HEK293 (cell line): ENCODE data around the gene SUOX.
A peak's percentile ranks its signal among the peaks of the same experiment; 100 is the strongest.

Experiments
- CTCF ChIA-PET: fragments of 350-600 bp; formaldehyde crosslinking; extraction: SDS; loops from one replicate; lab custom pipeline; 2021; ENCODE audit warnings: antibody characterized with exemption; lab: Yijun Ruan, JAX
- POLR2A ChIA-PET: fragments of 300-600 bp; formaldehyde crosslinking; extraction: SDS; loops from one replicate; lab custom pipeline; 2020; ENCODE audit warnings: antibody characterized with exemption, inconsistent platforms; lab: Yijun Ruan, JAX
- H3K27ac ChIP-seq: fragments of 200-500 bp; sonication (Bioruptor generic); 2 replicates; pipeline ENCODE4 v1.5.1; 2014; ENCODE audit warnings: low read depth, low read length, control low read depth, inconsistent platforms; ENCODE audit errors: extremely low read depth
- H3K36me3 ChIP-seq, 2 experiments: fragments of 200-500 bp in 1 of 2; sonication (Bioruptor generic) in 1 of 2; 1 replicate in 1 of 2; 2 replicates in 1 of 2; pipeline ENCODE4 v1.5.1; 2014 to 2017; ENCODE audit warnings: inconsistent platforms in 2 of 2, low read length in 2 of 2; ENCODE audit not compliant: control insufficient read depth in 2 of 2, insufficient read depth in 1 of 2
- H3K4me1 ChIP-seq: fragments of 200-500 bp; sonication (Bioruptor generic); 2 replicates; pipeline ENCODE4 v1.5.1; 2014; ENCODE audit warnings: mild to moderate bottlenecking, low read length, inconsistent platforms; ENCODE audit not compliant: control insufficient read depth, insufficient read depth
- H3K4me3 ChIP-seq: 2 replicates; pipeline ENCODE4 v1.5.1; 2011; ENCODE audit warnings: low read depth, mild to moderate bottlenecking, control low read depth, low read length, moderate library complexity
- H3K9me3 ChIP-seq: fragments of 200-500 bp; sonication (Bioruptor generic); 2 replicates; pipeline ENCODE4 v1.5.1; 2014; ENCODE audit warnings: low read depth, low read length, inconsistent platforms; ENCODE audit not compliant: control insufficient read depth, insufficient read depth
- MYNN ChIP-seq: fragments of 450-650 bp; formaldehyde crosslinking; IDR thresholded peaks from 2 replicates; pipeline ENCODE4 v1.5.1; 2016; ENCODE audit warnings: missing biosample characterization, missing genetic modification characterization, borderline replicate concordance
- PRDM10 ChIP-seq: fragments of 450-650 bp; formaldehyde crosslinking; IDR thresholded peaks from 2 replicates; pipeline ENCODE4 v1.5.1; 2016; ENCODE audit warnings: missing biosample characterization, missing genetic modification characterization
- SCRT1 ChIP-seq: fragments of 450-650 bp; formaldehyde crosslinking; IDR thresholded peaks from 2 replicates; pipeline ENCODE4 v1.5.1; 2016; ENCODE audit warnings: missing biosample characterization, missing genetic modification characterization, borderline replicate concordance
- SCRT2 ChIP-seq: fragments of 450-650 bp; formaldehyde crosslinking; IDR thresholded peaks from 2 replicates; pipeline ENCODE4 v1.5.1; 2016; ENCODE audit warnings: missing biosample characterization, missing genetic modification characterization
- ZBTB10 ChIP-seq: fragments of 450-650 bp; formaldehyde crosslinking; IDR thresholded peaks from 2 replicates; pipeline ENCODE4 v1.5.1; 2016; ENCODE audit warnings: missing biosample characterization, missing genetic modification characterization
- ZBTB17 ChIP-seq: fragments of 450-650 bp; formaldehyde crosslinking; IDR thresholded peaks from 2 replicates; pipeline ENCODE4 v1.5.1; 2016; ENCODE audit warnings: missing biosample characterization, missing genetic modification characterization
- ZFP3 ChIP-seq: fragments of 450-650 bp; formaldehyde crosslinking; IDR thresholded peaks from 2 replicates; pipeline ENCODE4 v1.5.1; 2016; ENCODE audit warnings: low read depth, missing biosample characterization, missing genetic modification characterization
- ZFP41 ChIP-seq: fragments of 450-650 bp; formaldehyde crosslinking; IDR thresholded peaks from 2 replicates; pipeline ENCODE4 v1.5.1; 2016; ENCODE audit warnings: missing biosample characterization, missing genetic modification characterization, borderline replicate concordance
- ZNF138 ChIP-seq: fragments of 450-650 bp; formaldehyde crosslinking; IDR thresholded peaks from 2 replicates; pipeline ENCODE4 v1.5.1; 2016; ENCODE audit warnings: missing biosample characterization, missing genetic modification characterization, borderline replicate concordance
- ZNF148 ChIP-seq: fragments of 450-650 bp; formaldehyde crosslinking; IDR thresholded peaks from 2 replicates; pipeline ENCODE4 v1.5.0; 2017; ENCODE audit warnings: missing biosample characterization, missing genetic modification characterization, borderline replicate concordance
- ZNF324 ChIP-seq: fragments of 450-650 bp; formaldehyde crosslinking; IDR thresholded peaks from 2 replicates; pipeline ENCODE4 v1.5.1; 2016; ENCODE audit warnings: missing biosample characterization, missing genetic modification characterization
- ZNF366 ChIP-seq: fragments of 450-650 bp; formaldehyde crosslinking; conservative IDR thresholded peaks from 2 replicates; pipeline ENCODE4 v1.5.1; 2016; ENCODE audit warnings: missing biosample characterization, missing genetic modification characterization
- ZNF394 ChIP-seq: fragments of 450-650 bp; formaldehyde crosslinking; IDR thresholded peaks from 2 replicates; pipeline ENCODE4 v1.5.1; 2016; ENCODE audit warnings: missing biosample characterization, missing genetic modification characterization, mild to moderate bottlenecking, moderate library complexity, borderline replicate concordance
- ZNF423 ChIP-seq: fragments of 450-650 bp; formaldehyde crosslinking; IDR thresholded peaks from 2 replicates; pipeline ENCODE4 v1.5.1; 2016; ENCODE audit warnings: missing biosample characterization, missing genetic modification characterization
- ZNF639 ChIP-seq: fragments of 450-650 bp; formaldehyde crosslinking; IDR thresholded peaks from 2 replicates; pipeline ENCODE4 v1.5.1; 2016; ENCODE audit warnings: missing biosample characterization, missing genetic modification characterization
- ZNF701 ChIP-seq: fragments of 450-650 bp; formaldehyde crosslinking; IDR thresholded peaks from 2 replicates; pipeline ENCODE4 v1.5.1; 2016; ENCODE audit warnings: missing biosample characterization, missing genetic modification characterization
- ZNF704 ChIP-seq: fragments of 450-650 bp; formaldehyde crosslinking; IDR thresholded peaks from 2 replicates; pipeline ENCODE4 v1.5.1; 2016; ENCODE audit warnings: missing biosample characterization, missing genetic modification characterization
- ZNF785 ChIP-seq: fragments of 450-650 bp; formaldehyde crosslinking; IDR thresholded peaks from 2 replicates; pipeline ENCODE4 v1.5.1; 2016; ENCODE audit warnings: missing biosample characterization, missing genetic modification characterization
- ZSCAN4 ChIP-seq: fragments of 450-650 bp; formaldehyde crosslinking; IDR thresholded peaks from 2 replicates; pipeline ENCODE4 v1.5.1; 2017; ENCODE audit warnings: missing biosample characterization, missing genetic modification characterization

Gene SUOX

GRCh38 chr12:55991110-55991509 lies 6.0 kb upstream of the SUOX start:
- ChIA-PET POLR2A (interaction anchor here (1.0 to 1.4 kb wide), 2 partner anchors 17 to 113 kb away, joined by 3 to 7 read pairs; partner anchors contain the start of genes PA2G4 and RAB5B), CTCF (interaction anchor here (0.6 to 2.4 kb wide), 10 partner anchors 17 to 252 kb away, joined by 3 to 11 read pairs (median 4); partner anchors contain the start of gene RAB5B)
- no peak overlapping the region for H3K27ac ChIP-seq
- no peak overlapping the region for H3K4me3 ChIP-seq
- no peaks in the 10 kb centered on the region for H3K9me3 ChIP-seq
- peaks cover 61 to 85% of the 10 kb centered on the region in 2 experiments for H3K36me3 ChIP-seq
- TF ChIP-seq ZNF394 (no peak), ZFP41 (tag by site-specific recombination) (no peak), ZNF704 (tag by site-specific recombination) (no peak), ZNF785 (tag by site-specific recombination) (no peak), ZSCAN4 (tag by site-specific recombination) (no peak), ZBTB17 (tag by site-specific recombination) (no peak), ZNF639 (tag by site-specific recombination) (no peak), ZNF701 (tag by site-specific recombination) (no peak), ZNF148 (tag by site-specific recombination) (no peak), ZFP3 (no peak), ZBTB10 (tag by site-specific recombination) (no peak), MYNN (tag by site-specific recombination) (no peak), ZNF324 (tag by site-specific recombination) (no peak), ZNF423 (tag by site-specific recombination) (no peak)
- no peaks in the 10 kb centered on the region for H3K4me1 ChIP-seq

- 0 out of 2 replicates have a peak, but pooled peaks have one; percentile 15 for TF ChIP-seq SCRT1 (tag by site-specific recombination)
- peak; percentile 43 for TF ChIP-seq ZNF366 (tag by site-specific recombination)
- TF ChIP-seq ZNF138 (tag by site-specific recombination), result no peak
- peak; percentile 56; the same call in 1 of the 2 replicates for TF ChIP-seq SCRT2 (tag by site-specific recombination)
- no peak for TF ChIP-seq ZNF423 (tag by site-specific recombination)
- TF ChIP-seq PRDM10 (tag by site-specific recombination), result peak; percentile 91
- TF ChIP-seq, all 188 proteins: peak for 4
- Histone ChIP-seq H3K4me3 (no peak overlapping the region), H3K27ac (no peak overlapping the region), H3K9me3 (no peaks in the 10 kb centered on the region), H3K4me1 (no peaks in the 10 kb centered on the region; the same call in 1 of the 2 replicates), H3K36me3 (peaks cover 45 to 69% of the 10 kb centered on the region in 2 experiments)
- POLR2A ChIA-PET, result interaction anchor here (0.9 to 1.0 kb wide), 2 partner anchors 9 to 19 kb away, joined by 3 to 4 read pairs; partner anchors contain the start of gene RAB5B
- CTCF ChIA-PET, result interaction anchor here (0.7 to 2.4 kb wide), 4 partner anchors 20 to 128 kb away, joined by 3 to 11 read pairs (median 4); partner anchors contain the start of gene RAB5B
These were observed 3.7 kb upstream of the SUOX start for GRCh38 chr12:55993230-55993853.
